Hepatocyte (in vitro differentiated cells): ENCODE results near the gene LPP.

ENCODE experiments used
- EZH2 ChIP-seq: fragments of 200-600 bp; sonication (generic); IDR thresholded peaks from 2 replicates; pipeline ENCODE4 v1.6.1; 2016; ENCODE audit warnings: antibody characterized with exemption, mild to moderate bottlenecking, borderline replicate concordance
- EZH2phosphoT487 ChIP-seq: fragments of 200-600 bp; sonication (generic); IDR thresholded peaks from one replicate; pipeline ENCODE4 v1.6.1; 2018; ENCODE audit warnings: antibody characterized with exemption, mild to moderate bottlenecking, low read depth, moderate library complexity; ENCODE audit not compliant: unreplicated experiment, severe bottlenecking
- TF ChIP-seq, protein P1 (sequence below): fragments of 200-600 bp; sonication (generic); IDR thresholded peaks from 2 replicates; pipeline ENCODE4 v1.5.1; 2016; ENCODE audit warnings: antibody characterized with exemption, mild to moderate bottlenecking; ENCODE audit not compliant: poor library complexity

DNA sequence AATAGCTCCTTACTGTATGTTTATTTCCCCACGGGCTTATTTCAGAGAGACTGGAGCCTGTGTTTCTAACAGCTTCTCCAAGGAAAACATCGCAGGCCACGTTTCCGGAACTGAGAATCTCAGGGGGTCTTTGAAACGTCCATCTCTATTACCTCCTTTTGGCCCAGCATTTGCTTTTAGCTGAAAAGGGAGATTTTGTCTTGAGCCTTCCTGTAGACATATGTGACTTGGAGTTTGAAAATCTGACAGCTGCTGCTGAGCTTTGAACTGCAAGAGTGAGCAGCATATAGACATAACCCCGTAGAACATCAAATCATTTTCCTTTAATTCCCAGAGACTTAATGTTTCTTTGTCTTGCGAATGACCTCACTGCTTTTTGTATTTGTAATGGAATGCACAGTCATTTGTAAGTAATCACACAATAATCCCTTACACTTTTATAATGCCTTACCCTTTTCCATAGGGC lies 54.6 kb downstream of the LPP start:
- TF ChIP-seq, protein P1, sequence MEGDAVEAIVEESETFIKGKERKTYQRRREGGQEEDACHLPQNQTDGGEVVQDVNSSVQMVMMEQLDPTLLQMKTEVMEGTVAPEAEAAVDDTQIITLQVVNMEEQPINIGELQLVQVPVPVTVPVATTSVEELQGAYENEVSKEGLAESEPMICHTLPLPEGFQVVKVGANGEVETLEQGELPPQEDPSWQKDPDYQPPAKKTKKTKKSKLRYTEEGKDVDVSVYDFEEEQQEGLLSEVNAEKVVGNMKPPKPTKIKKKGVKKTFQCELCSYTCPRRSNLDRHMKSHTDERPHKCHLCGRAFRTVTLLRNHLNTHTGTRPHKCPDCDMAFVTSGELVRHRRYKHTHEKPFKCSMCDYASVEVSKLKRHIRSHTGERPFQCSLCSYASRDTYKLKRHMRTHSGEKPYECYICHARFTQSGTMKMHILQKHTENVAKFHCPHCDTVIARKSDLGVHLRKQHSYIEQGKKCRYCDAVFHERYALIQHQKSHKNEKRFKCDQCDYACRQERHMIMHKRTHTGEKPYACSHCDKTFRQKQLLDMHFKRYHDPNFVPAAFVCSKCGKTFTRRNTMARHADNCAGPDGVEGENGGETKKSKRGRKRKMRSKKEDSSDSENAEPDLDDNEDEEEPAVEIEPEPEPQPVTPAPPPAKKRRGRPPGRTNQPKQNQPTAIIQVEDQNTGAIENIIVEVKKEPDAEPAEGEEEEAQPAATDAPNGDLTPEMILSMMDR: no peak
- TF ChIP-seq EZH2phosphoT487 (no peak), EZH2 (no peak)
